GM21825 (cell line): ENCODE data around the gene GBP7.
"Not testable (repeated sequence)": the region's sequence is repeated elsewhere in the genome, so short reads cannot be mapped to it uniquely, and the experiment has no call there.

ENCODE experiments used
- ATAC-seq: cut with Tn5 transposase; IDR thresholded peaks from one replicate; pipeline ENCODE4 v1.9.1; 2021; ENCODE audit warnings: mild to moderate bottlenecking, moderate library complexity; ENCODE audit not compliant: unreplicated experiment

The GBP7 gene

DNA sequence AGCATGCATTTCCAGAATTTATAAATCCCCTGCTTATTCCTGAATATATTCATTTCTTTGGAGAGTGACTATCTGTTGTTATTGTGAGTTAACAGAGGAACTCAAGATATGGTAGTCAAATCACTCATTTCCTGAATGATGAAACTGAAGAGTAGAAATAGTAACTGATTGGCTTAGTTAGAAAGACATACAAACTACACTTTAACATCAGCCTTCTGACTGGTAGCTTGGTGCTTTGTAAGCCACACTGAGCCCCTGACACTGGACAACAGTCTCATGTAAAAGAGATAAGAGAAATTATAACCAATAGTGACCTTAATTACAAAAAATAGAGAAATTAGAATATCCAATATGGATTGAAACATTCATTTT lies 4.8 kb downstream of the GBP7 start:
- no peak for ATAC-seq

DNA sequence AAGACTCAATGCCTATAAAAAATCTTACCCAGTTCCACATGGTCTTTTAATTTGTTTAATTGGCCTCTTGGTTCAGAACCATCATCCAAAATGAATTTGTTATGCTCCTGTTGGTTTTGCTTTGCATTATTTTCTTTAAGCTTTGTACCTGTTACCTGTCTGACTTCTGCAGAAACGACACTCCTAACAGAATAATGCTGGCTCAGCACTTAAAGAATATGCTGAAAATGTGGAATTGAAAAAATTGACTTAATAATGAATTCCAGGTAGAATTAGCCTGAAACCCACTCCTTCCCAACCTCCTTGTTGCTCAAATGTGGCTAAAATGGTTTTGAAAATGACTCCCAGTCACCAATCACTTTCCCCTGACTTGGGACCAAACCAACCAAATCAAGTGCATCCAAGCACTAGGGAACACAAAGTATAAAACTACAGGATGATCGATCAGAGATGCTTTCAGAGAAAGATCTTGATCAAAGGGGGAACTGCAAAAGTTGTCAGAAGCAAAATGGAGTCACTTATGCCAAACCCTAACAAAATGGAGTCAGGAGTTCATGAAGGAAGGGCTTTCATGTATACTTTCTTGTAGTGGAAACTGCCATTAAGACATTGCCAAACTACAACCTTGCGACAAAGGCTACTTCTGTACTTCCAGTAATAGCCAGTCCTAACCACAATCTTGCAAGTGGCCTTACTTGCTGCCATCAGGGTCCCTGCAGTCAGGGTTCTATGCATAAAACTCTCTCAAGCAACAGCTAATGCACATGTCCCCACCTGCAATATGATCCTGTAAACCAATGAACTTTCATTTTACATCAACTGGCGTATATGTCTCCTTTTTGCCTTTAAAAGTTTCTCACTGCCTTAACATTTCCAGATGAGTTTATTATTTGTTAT lies 5.4 kb downstream of the GBP7 start:
- ATAC-seq, result no peak

DNA sequence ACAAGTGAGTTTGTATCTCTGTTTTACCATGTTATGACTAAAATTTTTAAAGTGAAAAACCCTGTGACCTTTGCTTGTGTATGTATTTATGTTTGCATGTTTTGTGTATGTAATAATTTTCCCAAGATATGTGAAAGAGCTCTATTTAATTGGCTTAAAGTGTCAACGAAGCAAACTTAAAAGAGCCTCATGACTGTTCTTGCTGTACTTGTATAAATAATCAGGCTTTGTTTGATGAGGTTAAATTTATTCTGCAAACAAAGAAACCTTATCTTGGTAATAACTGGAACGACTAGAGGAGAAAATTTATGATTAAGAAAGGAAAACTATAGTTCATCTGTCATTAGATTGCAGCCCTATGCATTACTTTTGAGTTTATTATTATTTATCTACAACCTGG lies 6.6 kb downstream of the GBP7 start:
- no peak for ATAC-seq

DNA sequence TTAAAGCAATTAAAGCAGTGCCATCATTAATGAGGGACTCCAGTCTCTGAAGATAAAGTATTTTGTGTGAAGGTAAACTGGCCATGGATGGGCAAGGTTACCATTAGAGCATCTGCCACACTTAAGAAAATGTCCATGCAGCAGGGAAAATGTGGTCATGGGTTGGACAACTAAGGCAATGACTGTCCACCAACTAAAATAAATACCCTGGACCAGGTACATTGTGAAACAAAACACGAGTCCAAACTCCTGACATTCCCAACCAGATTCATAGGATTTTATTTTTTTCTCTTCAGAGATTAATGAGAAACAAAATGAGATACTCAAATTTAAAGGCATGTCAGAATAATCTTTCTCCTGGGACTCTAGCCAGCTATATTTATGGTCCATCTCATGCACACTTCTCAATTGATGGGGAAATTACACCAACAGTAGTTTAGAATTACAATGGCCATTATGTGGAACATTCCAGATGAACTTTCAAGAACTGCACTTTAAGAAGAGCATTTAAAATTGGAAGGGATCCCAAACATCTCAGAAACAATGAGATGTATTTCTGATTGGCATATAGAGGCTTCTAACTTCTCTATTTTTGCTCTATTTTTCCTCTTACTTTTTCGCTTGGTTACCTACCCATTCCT lies 8.1 kb downstream of the GBP7 start:
- no peak for ATAC-seq

DNA sequence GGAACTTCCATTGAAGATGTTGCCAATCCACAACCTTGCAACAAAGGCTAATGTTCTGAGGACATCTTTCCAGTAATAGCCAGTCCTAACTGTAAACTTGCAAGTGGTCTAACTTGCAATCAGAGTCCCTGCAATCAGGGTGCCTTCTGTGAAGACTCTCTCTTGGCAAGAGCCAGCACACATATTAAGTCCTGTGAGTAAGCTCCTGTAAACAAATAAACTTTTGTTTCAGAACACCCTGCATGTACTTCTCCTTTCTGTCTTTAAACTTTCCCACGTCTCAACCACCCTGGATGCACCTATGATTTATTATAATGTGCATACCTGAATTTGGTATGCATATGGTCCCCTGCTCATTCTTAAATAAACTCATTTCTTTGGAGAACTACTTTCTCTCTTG lies 9.1 kb downstream of the GBP7 start:
- no peak for ATAC-seq

DNA sequence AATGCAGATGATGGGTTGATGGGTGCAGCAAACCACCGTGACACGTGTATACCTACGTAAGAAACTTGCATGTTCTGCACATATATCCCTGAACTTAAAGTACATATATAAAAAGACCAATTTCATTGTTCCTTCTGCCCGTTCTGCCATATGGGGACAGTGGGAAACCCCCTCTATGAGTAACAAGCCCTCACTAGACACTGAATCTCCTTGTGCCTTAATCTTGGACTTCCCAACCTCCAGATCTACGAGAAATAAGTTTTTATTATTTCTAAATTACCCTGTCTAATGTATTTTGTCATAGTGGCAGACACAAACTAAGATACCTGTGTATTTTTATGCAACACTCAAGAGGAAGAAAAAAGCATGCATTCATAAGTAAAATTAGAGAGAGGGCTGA lies 10.0 kb downstream of the GBP7 start:
- ATAC-seq, result no peak

DNA sequence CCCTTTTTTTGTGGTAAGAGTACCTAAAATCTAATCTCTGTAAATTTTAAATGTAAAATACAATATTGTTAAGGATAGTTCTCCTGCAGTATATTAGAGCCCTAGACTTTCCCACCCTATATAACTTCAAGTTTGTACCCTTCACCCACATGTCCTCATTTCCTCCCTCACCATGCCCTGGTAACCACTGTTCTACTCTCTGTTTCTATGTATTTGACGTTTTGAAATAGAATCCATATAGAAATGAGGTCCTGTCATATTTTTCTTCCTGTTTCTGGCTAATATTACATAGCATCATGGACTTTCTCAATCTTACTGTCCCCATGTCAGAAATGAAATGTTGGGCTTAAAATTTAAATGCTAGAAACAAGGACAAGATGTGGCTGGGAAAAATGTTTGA lies 24.8 kb downstream of the GBP7 start:
- no peak for ATAC-seq

DNA sequence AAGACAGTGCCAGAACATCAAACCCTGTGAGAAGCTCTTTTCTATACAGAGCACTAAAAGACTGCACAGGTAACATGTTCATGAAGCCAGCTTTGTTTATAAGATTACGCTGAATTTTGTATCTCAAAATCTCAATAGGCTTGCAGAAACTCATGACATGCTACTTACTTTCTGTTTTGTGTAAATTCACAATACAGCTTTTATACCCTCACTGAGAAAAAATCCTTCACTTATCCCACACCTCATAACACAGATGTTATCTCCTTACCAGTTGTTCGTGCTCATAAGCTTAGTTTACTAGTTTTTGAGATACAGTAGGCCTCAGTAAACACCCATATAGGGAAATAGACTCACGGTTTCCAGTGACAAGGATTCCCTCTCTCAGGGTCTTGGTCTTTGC lies 25.8 kb downstream of the GBP7 start:
- no peak for ATAC-seq

DNA sequence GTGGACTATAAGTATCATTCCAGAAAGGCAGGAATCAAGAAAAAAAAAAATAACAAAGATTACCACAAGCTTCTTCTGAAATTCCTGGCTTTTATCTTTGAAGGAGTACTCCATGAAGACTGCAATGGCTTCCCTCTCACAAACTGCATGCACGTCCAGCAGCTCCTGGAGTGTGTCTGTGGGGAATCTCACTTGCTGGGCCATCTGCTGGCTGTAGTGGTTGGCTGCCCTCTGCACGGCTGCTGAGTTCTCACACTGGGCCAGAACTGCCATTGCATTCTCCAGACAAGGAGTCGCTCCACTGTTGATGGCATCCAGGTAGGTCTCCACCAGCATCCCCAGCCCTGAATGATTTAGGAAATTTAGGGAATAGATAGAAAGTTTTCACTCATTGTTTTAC lies 26.6 kb downstream of the GBP7 start:
- no peak for ATAC-seq

DNA sequence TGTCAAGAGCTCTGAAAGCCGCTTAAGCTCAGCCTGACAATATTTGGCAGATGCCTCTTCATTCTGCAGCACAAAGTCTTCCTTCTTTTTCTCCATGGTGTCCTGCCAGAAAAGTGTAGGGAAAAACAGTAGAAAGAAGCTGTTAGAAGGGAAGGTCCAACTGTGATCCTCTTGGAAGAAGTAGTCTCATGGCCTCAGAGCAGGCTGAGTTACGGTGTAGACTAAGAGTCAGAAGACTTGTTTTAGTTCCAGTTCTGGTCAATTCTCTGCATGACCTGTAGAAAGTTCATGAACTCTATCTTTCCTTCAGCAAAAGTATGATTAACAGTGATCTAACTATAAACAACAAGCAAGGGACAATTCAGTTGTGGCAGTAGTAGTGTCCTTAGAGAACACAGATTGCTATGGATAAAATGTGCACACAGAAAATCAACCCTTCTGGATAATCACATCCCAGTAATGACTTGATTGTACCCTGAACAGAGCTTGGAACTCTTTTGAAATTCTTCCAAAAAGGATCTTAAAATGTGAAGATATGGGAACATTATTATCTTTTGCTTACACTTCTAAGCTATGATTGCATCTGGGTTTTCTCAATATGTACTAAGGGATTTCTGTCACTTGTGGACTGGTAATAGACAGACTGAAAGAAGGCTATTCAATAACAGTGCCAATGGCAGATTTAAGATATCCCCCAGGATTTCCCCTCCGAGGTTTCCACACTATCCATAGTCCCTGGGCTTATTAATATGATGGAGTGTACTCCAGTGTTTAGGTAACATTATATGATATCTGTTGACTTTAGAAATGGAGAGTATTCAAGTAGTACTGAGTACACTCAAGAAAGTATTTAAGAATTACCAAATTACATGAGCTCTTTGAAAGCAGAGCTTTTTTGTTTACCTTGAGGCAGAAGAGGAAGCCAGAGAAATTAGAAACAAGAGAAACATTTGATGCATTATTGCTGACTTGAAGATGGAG lies 27.8 kb downstream of the GBP7 start:
- no peak for ATAC-seq

DNA sequence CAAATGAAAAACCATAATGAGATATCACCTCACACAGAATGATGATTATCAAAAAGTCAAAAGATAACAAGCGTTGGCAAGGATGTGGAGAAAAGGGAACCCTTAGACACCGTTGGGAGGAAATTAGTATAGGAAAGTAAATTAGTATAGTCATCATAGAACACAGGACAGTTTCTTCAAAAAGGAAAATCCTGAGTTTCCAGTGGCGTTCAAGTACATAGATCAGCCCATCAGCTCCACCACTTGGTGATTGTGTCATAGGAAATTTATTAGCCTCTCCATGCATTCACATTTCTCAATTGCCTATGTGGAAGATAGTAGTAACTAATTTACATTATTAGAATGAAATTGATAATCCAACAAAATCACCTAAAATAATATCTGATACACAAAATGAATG lies 29.1 kb downstream of the GBP7 start:
- no peak for ATAC-seq

DNA sequence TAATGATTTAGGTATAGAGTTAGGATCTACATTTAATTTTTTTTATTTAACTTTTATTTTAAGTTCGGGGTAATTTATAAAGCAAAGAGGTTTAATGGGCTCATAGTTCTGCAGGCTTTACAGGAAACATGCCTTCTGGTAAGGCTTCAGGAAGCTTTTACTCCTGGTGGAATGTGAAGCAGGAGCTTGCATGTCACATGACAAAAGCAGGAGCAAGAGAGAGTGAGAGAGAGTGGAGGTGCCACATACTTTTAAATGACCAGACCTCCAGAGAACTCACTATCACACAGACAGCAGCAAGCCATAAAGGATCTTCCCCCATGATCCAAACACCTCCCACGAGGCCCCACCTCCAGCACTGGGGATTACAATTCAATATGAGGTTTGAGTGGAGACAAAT lies 32.3 kb downstream of the GBP7 start:
- no peak for ATAC-seq

DNA sequence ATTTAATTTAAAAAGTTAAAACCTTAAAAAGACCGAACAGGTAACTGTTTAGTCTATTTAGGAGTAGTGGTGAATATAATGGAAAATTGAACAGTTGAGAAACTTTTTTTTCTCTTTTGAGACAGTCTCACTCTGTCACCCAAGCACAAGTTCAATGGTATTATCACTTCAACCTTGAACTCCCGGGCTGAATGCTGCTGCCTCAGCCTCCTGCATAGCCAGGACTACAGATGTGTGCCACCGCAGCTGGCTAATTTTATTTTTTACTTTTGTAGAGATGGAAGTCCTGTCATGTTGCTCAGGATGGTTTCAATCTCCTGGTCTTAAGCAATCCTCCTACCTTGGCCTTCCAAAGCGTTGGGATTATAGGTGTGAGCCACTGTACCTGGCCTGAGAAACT lies 33.6 kb downstream of the GBP7 start:
- ATAC-seq, result no peak

DNA sequence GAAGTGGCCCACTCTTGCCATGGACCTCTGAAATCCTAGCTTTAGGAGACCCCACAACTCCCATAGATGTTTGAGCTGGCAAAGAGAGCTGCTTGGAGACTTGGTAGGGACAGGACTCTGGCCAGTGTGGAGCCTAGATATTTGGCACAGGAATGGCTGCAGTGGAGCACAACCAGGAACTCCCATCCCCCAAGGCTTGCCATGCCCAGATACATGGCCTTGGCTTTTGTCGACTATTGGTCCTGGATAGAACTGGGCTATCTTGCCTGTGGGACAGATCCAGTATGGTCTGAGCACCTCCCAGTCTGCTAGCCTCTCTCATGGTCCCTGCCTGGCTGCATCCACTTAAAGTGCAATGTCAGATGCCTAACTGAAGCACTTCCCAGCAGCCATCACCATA lies 42.1 kb downstream of the GBP7 start:
- no peak for ATAC-seq

DNA sequence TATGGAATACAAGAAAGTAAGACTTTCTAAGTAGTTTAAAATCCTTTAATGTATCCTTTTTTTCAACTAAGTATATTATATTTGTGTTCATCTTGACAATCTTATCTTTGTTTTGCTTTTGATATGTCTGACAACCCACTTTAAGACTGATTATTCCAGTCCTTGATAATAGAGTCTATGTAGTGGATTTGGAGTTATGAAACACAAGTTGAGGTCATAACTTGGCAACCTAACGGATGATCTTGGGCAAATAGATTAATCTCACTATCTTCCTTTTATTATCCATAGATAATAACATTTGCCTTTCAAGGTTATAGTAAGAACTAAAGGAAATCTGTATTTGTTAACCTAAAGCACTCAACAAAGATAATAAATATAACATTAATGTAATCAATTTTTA lies 45.1 kb downstream of the GBP7 start:
- no peak for ATAC-seq

DNA sequence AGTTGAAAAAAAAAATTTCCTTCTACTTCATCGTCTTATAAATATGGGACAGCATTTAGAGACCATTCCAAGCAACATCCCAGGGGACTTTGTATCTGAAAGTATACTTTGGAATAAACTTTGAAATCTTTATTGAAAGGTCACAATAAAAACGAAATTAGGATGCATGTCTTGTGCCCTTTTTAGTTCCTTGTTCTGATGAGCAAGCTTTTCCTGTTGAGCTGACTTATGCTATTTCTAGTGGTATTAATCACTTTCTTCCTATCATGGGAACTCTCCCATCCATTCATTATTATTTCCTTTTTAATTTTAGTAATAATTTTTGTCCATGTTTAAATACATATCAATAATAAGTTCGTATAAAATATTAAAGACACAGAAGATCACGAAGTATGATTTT lies 45.9 kb downstream of the GBP7 start:
- ATAC-seq, result no peak

DNA sequence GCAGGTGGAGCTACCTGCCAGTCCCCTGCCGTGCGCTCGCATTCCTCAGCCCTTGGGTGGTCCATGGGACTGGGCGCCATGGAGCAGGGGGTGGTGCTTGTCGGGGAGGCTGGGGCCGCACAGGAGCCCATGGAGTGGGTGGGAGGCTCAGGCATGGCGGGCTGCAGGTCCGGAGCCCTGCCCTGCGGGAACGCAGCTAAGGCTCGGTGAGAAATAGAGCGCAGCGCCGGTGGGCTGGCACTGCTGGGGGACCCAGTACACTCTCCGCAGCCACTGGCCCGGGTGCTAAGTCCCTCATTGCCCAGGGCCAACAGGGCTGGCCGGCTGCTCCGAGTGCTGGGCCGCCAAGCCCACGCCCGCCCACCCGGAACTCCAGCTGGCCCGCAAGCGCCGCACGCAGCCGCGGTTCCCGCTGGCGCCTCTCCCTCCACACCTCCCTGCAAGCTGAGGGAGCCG lies 47.8 kb downstream of the GBP7 start:
- not testable (repeated sequence) for ATAC-seq

DNA sequence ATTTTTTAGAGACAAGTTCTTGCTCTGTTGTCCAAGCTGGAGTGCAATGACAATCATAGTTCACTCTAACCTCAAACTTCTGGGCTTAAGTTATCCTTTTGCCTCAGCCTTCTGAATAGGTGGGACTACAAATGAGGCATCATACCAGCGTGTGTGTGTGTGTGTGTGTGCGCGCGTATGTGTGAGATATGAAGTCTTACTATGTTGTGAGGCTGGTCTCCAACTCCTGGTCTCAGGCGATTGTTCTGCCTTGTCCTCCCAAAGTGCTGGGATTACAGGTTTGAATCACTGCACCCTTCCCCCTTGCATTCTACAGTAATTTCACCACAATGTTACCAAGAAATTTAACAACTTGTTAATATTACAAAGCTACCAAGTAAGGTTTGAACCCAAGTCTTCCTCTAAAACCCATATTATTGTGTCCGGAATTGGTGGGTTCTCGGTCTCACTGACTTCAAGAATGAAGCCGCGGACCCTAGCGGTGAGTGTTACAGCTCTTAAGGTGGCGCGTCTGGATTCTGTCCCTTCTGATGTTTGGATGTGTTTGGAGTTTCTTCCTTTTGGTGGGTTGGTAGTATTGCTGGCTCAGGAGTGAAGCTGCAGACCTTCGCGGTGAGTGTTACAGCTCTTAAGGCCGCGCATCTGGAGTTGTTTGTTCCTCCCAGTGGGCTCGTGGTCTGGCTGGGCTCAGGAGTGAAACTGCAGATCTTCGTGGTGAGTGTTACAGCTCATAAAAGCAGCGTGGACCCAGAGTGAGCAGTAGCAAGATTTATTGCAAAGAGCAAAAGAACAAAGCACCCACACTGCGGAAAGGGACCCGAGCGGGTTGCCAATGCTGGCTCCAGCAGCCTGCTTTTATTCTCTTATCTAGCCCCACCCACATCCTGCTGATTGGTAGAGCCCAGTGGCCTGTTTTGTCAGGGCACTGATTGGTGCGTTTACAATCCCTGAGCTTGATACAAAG lies 48.9 kb downstream of the GBP7 start:
- not testable (repeated sequence) for ATAC-seq

DNA sequence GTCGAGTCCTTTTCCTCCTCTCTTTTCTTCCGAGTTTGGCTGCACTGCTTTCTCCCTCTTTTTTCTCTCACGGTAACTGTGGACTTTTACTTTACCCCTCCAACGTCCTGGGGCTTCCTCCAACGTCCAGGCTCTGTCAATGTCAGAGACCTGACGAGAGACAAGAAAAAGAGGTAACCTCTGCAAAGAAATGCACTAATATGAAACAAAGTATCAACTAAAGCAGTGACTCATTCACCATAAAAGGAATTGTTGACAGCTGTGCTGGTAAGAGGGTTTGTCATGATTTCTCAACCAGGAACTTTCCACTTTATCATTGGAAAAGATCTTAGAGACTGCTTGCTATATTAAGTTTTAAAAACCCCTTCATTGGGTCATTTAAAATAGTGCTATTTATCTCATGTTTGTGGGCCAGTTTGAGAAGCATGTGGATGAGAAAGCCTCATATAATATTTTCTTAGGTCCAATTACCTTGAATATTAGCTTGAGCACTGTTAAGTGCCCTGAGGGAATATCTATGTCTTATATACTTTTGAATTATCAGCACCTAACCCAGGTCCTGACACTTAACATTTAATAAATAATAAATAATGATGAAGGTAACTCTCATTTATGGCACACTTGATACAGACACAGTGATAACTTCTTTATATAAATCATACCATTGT lies 49.8 kb downstream of the GBP7 start, which contains the start of gene GBP2:
GBP2 (minus strand) TSS at position 202 of the 668 bp plus-strand sequence. CDS start 4,148 bp downstream, outside the sequence.
- ATAC-seq, result peak; percentile 78
